Effector memory CD4-positive, alpha-beta T cell (primary cell): ENCODE measurements around the gene NUP98.
A peak's percentile ranks its signal among the peaks of the same experiment; 100 is the strongest.

Experiments
- DNase-seq, 3 donors: peaks; one replicate each; pipeline ENCODE4 v3.0.0-alpha.2; 2020
- H3K27ac ChIP-seq: 2 replicates; pipeline ENCODE4 v1.7.0; 2013; ENCODE audit warnings: mild to moderate bottlenecking, low read length, moderate library complexity; ENCODE audit not compliant: insufficient read depth, poor library complexity, severe bottlenecking
- H3K27me3 ChIP-seq: replicated peaks from 2 replicates; pipeline ENCODE4 v1.7.0; 2013; ENCODE audit warnings: mild to moderate bottlenecking, low read length; ENCODE audit not compliant: insufficient read depth, control insufficient read depth, poor library complexity, severe bottlenecking
- H3K36me3 ChIP-seq: 2 replicates; pipeline ENCODE4 v1.7.0; 2013; ENCODE audit warnings: mild to moderate bottlenecking, low read length, moderate library complexity; ENCODE audit not compliant: control insufficient read depth, insufficient read depth
- H3K4me1 ChIP-seq: 2 replicates; pipeline ENCODE4 v1.7.0; 2013; ENCODE audit warnings: low read length, mild to moderate bottlenecking; ENCODE audit not compliant: control insufficient read depth, insufficient read depth, poor library complexity, severe bottlenecking
- H3K4me3 ChIP-seq: 2 replicates; pipeline ENCODE4 v1.7.0; 2013; ENCODE audit warnings: low read length, low read depth, mild to moderate bottlenecking; ENCODE audit not compliant: insufficient read depth, poor library complexity, severe bottlenecking
- H3K9me3 ChIP-seq: 2 replicates; pipeline ENCODE4 v1.7.0; 2013; ENCODE audit warnings: mild to moderate bottlenecking, low read length, moderate library complexity; ENCODE audit not compliant: control insufficient read depth
- total RNA-seq, 3 donors: gene quantifications; one replicate each; lab custom pipeline; 2026; lab: John Stamatoyannopoulos, UW

NUP98 gene
- total RNA-seq, result 218 to 262 (median 227) reads per million in 3 donors

DNA sequence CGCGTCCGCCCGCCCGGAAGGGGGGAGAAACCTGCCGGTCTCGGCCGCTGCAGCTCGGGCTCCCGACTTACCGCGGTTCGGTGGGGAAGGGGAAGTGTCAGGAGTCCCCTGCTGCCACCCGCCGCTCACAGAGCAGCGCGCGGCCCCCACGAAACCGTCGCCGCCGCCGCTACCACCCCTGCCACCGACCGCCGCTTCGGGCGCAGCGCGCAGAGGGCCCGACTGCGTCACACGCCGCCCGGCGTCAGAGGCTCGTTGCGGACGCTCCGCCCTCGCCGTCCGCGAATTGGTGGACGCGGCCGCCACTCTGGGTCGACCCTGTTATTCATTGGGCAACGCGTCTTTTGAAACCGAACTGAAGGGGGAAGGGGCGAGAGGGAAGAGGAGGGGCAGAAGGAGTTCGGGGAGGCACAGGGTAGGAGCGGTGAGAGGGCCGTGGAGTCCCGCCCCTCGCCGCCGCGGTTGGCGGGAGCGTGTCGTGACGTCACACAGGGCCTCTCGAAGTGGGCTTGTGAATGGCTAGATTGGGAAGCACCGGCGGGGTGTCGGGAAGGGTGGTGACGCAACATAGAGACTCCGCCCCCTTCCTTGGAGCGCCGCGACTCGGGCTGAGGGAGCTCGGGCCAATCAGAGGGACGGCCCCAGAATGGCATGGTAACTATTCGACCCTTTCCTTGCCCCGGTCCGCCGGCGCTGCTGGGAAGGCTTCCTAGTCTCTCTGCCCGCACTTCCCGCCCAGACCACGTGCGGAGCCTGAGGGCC is at the start of gene NUP98:
NUP98 (minus strand) TSS at position 226 of the 762 bp plus-strand sequence. CDS start 15,437 bp downstream, outside the sequence.
- peak; percentile 100 for DNase-seq
- H3K9me3 ChIP-seq, result no peaks in the 10 kb centered on the region
- H3K4me3 ChIP-seq, result peak within 1 kb of the TSS; percentile 95
- peaks cover 9% of the 10 kb centered on the region for H3K36me3 ChIP-seq
- H3K27ac ChIP-seq, result peak within 1 kb of the TSS; percentile 96
- H3K27me3 ChIP-seq, result no peaks in the 10 kb centered on the region
- H3K4me1 ChIP-seq, result peaks cover 11% of the 10 kb centered on the region

DNA sequence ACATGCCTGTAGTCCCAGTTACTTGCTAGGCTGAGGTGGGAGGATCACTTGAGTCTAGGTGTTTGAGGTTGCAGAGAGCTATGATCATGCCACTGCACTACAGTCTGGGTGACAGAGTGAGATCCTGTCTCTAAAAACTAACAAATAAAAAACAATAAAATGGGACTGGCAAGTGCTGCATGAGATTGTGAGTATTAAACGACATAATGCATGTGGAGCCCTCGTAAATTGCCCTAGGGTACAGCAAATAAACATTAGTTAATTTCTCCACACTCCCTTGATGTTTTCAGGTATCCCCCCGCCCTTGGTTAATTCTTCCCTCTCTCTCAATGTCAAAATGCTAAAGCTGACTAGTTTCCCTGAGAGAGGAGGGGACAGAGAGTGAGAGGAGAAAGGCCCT is 48.3 kb upstream of the NUP98 start:
- H3K27ac ChIP-seq, result no peak overlapping the region
- no peaks in the 10 kb centered on the region for H3K36me3 ChIP-seq
- peaks cover 4% of the 10 kb centered on the region for H3K4me1 ChIP-seq
- H3K4me3 ChIP-seq, result no peak overlapping the region
- no peak for DNase-seq
- no peaks in the 10 kb centered on the region for H3K27me3 ChIP-seq
- H3K9me3 ChIP-seq, result no peaks in the 10 kb centered on the region

DNA sequence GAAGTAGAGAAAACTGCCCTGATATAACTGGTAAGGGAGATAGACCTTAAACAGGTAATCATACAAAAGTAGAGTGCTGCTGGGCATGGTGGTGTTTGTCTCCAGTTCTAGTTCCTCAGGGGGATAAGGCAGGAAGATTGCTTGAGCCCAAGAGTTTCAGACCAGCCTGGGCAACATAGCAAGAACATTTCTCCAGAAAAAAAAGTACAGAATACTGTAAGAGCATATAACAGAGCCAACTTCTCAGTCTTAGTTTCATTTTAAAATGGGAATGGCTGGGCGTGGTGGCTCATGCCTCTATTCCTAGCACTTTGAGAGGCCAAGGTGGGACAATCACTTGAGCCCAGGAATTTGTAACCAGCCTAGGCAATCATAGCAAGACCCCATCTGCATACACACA is 47.9 kb upstream of the NUP98 start:
- Histone ChIP-seq H3K9me3 (no peaks in the 10 kb centered on the region), H3K27ac (no peak overlapping the region), H3K36me3 (no peaks in the 10 kb centered on the region), H3K4me3 (no peak overlapping the region), H3K27me3 (no peaks in the 10 kb centered on the region), H3K4me1 (peaks cover 4% of the 10 kb centered on the region)
- no peak for DNase-seq

GRCh38 chr11:3843326-3843725 is 46.0 kb upstream of the NUP98 start:
- Histone ChIP-seq H3K4me1 (peaks cover 16% of the 10 kb centered on the region), H3K36me3 (no peaks in the 10 kb centered on the region), H3K27me3 (no peaks in the 10 kb centered on the region), H3K27ac (no peak overlapping the region), H3K4me3 (no peak overlapping the region), H3K9me3 (no peaks in the 10 kb centered on the region)
- no peak for DNase-seq

DNA sequence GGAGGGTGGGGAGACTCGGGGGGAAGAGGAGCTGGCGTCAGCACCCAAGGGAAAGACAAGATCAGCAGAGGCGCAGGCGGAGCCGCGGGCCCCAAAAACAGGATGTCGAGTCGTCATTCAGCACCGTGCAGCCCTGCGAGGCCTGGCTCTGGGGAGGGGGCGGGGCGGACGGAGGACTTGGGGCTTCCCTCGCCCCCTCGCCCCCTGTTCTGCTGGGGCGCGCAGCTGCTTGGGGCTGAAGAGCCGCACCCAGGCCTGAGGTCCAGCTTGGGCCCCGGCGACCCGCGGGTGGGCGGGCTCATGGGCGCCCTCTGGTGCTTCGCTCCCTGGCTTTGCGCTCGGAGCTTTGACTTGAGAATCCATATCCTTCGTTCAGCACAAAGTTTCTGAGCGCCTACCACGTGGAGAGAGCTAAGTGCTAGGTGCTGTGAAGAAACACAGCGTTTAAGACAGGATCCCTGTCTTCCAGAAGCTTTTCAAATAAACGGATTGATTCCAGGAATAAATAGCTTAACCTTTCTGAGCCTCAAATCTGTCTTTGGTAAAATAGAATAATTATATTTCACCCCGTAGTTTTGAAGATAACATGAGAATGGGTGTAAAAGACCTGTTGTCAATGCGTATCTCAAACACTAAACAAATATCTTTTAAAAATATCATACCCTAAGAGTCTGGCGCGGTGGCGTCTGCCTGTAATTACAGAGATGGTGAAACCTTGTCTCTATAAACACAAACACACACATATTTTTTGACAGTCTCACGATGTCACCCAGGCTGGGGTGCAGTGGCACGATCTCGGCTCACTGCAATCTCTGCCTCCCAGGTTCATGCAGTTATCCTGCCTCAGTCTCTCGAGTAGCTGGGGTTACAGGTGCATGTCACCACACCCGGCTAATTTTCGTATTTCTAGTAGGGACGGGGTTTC is 44.3 kb upstream of the NUP98 start:
- Histone ChIP-seq H3K36me3 (no peaks in the 10 kb centered on the region), H3K27me3 (no peaks in the 10 kb centered on the region), H3K4me3 (peak overlapping the region; percentile 78), H3K27ac (peak overlapping the region; percentile 98), H3K4me1 (peaks cover 33% of the 10 kb centered on the region), H3K9me3 (no peaks in the 10 kb centered on the region)
- DNase-seq, result peak; percentile 89 to 96 (median 92)

DNA sequence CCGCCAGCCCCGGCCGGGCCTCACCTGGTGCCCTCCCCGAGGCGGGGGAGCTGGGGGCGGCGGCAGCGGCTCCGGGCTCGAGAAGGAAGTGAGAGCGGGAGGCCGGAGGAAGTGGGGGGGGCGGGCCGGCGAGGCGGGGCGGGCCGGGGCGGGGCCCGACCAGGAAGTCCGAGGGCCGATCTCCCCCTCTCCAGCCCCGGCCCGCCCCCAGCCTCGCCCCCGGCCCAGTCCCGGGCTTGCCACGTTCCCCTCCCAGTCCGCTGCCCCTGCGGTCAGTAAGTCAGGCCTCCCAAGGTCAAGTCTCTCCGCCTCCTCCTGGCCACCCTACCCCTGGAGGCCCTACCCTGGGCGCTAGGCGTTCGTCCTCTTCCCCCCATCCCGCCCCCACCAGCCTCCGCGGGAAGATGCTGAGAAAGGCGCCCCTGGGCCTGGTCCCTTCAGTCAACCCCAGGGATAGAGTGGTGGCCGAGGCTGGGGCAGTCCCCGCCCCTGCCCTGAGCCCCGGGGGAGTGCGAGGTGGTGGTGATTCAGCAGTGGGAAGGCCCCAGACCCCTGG is 43.6 kb upstream of the NUP98 start, which contains the start of gene RHOG:
RHOG (minus strand) TSS at position 90 of the 556 bp plus-strand sequence. CDS start 12,821 bp downstream, outside the sequence.
- H3K36me3 ChIP-seq, result no peaks in the 10 kb centered on the region
- H3K4me1 ChIP-seq, result peaks cover 33% of the 10 kb centered on the region
- H3K4me3 ChIP-seq, result peak within 1 kb of the TSS; percentile 78
- peak in 1 of 3 donors; percentile 64 for DNase-seq
- peak within 1 kb of the TSS; percentile 98 for H3K27ac ChIP-seq
- H3K9me3 ChIP-seq, result no peaks in the 10 kb centered on the region
- no peaks in the 10 kb centered on the region for H3K27me3 ChIP-seq

GRCh38 chr11:3840004-3840869 is 42.9 kb upstream of the NUP98 start:
- peak overlapping the region; percentile 98 for H3K27ac ChIP-seq
- peak in 2 of 3 donors; percentile 25 to 26 for DNase-seq
- no peaks in the 10 kb centered on the region for H3K9me3 ChIP-seq
- peaks cover under 1% of the 10 kb centered on the region for H3K36me3 ChIP-seq
- H3K4me1 ChIP-seq, result peaks cover 40% of the 10 kb centered on the region
- peak overlapping the region; percentile 78 for H3K4me3 ChIP-seq
- H3K27me3 ChIP-seq, result no peaks in the 10 kb centered on the region

DNA sequence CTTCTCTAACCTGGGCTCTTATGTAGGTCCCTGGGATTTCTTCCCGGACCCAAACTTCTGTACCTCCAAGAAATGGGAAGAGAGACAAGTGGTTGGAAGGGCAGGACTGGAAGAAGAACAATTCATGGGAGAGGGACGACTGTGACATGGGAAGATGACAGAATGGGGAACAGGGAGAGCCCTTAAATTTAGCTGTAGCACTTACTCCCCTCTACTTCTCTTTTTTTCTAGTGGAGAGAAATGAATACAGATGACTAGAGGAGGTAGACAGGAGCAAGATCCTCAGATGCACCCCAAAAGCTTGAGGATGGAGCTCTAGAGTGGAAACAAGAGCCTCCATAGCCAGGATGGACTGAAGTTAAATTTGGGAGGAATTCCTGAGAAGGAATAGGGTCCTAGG is 41.1 kb upstream of the NUP98 start:
- Histone ChIP-seq H3K4me3 (peak overlapping the region; percentile 78), H3K27me3 (no peaks in the 10 kb centered on the region), H3K9me3 (no peaks in the 10 kb centered on the region), H3K4me1 (peaks cover 58% of the 10 kb centered on the region), H3K36me3 (peaks cover 6% of the 10 kb centered on the region), H3K27ac (peak overlapping the region; percentile 98)
- no peak for DNase-seq

DNA sequence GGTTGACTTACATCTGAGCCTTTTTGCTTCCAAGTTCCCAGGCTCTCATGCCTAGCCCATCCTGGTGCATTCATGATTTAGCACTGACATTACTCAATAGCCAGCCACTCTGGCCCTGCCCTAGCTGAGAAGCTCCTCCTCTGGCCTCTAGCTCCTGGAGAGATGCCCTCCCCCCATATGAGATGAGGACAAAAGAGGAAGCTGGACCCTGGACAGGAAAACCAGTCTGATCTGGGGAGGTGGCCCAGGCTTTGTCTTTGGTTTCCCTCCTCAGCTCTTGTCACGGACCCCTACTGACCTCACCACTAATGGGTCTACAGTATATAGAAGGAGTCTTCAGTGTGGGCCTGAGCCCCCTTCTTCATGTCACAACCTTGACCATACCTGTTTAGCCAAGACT is 40.4 kb upstream of the NUP98 start:
- Histone ChIP-seq H3K36me3 (peaks cover 6% of the 10 kb centered on the region), H3K4me3 (peak overlapping the region; percentile 48), H3K4me1 (peaks cover 65% of the 10 kb centered on the region), H3K27me3 (no peaks in the 10 kb centered on the region), H3K27ac (peak overlapping the region; percentile 98), H3K9me3 (no peaks in the 10 kb centered on the region)
- no peak for DNase-seq
